ENCODE results near the gene RAPH1. TPM values are rescaled to one million over a fixed set of nuclear protein-coding genes. Genes with fewer than 3 reads are reported as not detected.

RAPH1 gene
- total RNA-seq, 4 donors from 2014 or later: 22.5 to 83.0 (median 44.2) TPM

- TF ChIP-seq CTCF (IDR thresholded peaks at IDR 0.05; ENCODE audit: low read depth): no peak
These were observed 158.9 kb downstream of the RAPH1 start for GRCh38 chr2:203376173-203376572.

- TF ChIP-seq CTCF (IDR thresholded peaks at IDR 0.05; ENCODE audit: low read depth): no peak
These were observed 168.2 kb downstream of the RAPH1 start for GRCh38 chr2:203366639-203367466.

- no peak for TF ChIP-seq CTCF (IDR thresholded peaks at IDR 0.05; ENCODE audit: low read depth)
These were observed 173.2 kb downstream of the RAPH1 start for GRCh38 chr2:203361922-203362321.

- no peak for TF ChIP-seq CTCF (IDR thresholded peaks at IDR 0.05; ENCODE audit: low read depth)
These were observed 173.6 kb downstream of the RAPH1 start for GRCh38 chr2:203361495-203361894.

- TF ChIP-seq CTCF (IDR thresholded peaks at IDR 0.05; ENCODE audit: low read depth): no peak
These were observed 174.2 kb downstream of the RAPH1 start for GRCh38 chr2:203360833-203361430.

GRCh38 chr2:203359450-203359849, 175.7 kb downstream of the RAPH1 start:
- TF ChIP-seq CTCF (IDR thresholded peaks at IDR 0.05; ENCODE audit: low read depth): no peak

GRCh38 chr2:203354966-203355365, 180.1 kb downstream of the RAPH1 start:
- TF ChIP-seq CTCF (IDR thresholded peaks at IDR 0.05; ENCODE audit: low read depth): no peak
